Kidney glomerular epithelial cell (primary cell): ENCODE measurements around the gene IGF1.
"Not testable (repeated sequence)": the region's sequence is repeated elsewhere in the genome, so short reads cannot be mapped to it uniquely, and the experiment has no call there.

Experiments
- DNase-seq: peaks from one replicate; lab custom pipeline; 2025; lab: John Stamatoyannopoulos, UW

The IGF1 gene

DNA sequence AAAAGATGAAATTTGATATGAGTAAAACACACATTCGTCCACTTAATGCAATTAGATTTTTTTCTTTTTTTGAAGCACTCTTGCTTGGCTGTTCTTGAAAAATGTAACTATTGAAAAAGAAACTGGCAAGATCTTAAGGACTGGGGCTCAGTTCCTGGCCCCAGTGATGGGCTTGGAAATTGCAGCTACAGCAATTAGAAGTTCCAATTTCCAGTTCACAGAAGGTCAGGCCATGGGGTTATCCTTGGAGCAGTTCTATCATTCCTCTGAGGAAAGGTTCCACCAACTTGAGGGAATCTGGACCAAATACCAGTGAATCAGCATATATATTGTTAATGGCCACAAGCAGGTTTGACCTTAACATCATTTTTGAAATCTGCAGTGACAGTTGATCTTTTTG, 18.9 kb downstream of the IGF1 start:
- no peak for DNase-seq

- no peak for DNase-seq
These were observed 21.0 kb downstream of the IGF1 start for GRCh38 chr12:102459314-102459713.

GRCh38 chr12:102454808-102455760, 25.3 kb downstream of the IGF1 start:
- DNase-seq = no peak

DNA sequence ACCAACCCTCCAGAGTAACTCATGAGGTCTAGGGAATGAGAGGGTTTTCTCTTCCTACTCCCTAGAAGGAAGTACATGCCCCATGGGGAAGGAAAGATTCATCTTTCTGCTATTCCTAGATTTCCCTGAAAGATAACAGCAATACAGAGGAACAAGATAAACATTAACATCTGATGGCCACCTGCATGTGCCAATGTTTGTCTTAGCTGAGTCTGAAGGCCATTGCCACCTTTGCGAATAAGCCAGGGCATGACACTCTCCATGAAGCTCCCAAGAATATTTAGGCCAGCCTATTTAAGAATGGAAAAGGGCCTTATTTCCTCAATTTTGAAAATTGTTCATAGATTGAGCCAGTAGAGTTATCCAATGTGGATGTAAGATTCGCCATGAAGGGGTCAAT, 26.0 kb downstream of the IGF1 start:
- no peak for DNase-seq

DNA sequence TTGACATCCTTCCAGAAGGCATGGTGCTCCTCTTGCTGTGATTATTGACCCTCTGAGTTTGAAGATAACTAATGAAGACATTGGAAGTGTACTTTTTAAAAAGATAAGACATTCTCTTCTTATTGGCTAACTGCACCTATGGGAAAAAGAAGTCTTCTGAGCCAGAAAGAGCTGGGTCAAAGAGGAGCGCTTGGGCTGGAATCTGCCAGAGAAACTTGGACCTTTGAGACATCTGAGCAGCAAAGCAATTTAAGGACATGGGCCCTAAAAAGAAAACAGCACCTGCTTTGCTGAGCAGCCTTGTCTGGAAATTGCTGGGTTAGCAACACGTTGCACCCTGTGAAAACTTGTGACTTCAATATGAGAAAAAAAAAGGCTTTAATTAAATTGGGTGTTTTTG, 27.8 kb downstream of the IGF1 start:
- DNase-seq = no peak

DNA sequence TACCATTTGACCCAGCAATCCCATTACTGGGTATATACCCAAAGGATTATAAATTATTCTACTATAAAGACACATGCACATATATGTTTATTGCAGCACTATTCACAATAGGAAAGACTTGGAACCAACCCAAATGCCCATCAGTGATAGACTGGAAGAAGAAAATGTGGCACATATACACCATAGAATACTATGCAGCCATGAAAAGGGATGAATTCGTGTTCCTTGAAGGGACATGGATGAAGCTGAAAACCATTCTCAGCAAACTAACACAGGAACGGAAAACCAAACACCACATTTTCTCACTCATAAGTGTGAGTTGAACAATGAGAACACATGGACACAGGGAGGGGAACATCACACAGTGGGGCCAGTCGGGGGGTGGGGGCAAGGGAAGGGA, 31.3 kb downstream of the IGF1 start:
- not testable (repeated sequence) for DNase-seq

DNA sequence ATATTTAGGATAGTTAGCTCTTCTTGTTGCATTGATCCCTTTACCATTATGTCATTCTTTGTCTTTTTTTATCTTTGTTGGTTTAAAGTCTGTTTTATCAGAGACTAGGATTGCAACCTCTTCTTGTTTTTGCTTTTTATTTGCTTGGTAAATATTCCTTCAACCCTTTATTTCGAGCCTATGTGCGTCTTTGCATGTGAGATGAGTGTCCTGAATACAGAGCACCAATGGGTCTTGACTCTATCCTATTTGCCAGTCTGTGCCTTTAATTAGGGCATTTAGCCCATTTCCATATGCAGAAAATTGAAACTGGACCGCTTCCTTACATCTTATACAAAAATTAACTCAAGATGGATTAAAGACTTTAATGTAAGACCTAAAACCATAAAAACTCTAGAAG, 32.9 kb downstream of the IGF1 start:
- DNase-seq = not testable (repeated sequence)

- no peak for DNase-seq
These were observed 35.7 kb downstream of the IGF1 start for GRCh38 chr12:102444707-102445106.

DNA sequence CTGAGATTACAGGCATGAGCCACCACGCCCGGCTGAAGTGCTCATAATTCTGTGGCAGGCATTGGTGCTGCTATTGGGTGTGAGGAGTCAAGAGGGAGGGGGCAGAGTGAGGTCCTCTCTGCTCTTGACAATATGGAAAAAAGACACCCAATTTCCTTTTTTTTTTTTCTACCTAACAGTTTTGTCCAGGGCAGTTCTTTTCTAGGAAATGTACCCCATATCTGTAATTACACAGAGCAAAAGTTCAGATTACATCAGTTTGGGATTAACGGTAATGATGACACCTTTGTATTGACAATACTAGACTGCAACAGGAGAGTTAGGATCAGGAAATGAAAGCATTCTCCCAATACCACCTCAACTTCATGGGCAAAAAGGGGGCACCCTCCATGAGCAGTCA, 36.3 kb downstream of the IGF1 start:
- DNase-seq = no peak

- no peak for DNase-seq
These were observed 39.2 kb downstream of the IGF1 start for GRCh38 chr12:102441077-102441596.

DNA sequence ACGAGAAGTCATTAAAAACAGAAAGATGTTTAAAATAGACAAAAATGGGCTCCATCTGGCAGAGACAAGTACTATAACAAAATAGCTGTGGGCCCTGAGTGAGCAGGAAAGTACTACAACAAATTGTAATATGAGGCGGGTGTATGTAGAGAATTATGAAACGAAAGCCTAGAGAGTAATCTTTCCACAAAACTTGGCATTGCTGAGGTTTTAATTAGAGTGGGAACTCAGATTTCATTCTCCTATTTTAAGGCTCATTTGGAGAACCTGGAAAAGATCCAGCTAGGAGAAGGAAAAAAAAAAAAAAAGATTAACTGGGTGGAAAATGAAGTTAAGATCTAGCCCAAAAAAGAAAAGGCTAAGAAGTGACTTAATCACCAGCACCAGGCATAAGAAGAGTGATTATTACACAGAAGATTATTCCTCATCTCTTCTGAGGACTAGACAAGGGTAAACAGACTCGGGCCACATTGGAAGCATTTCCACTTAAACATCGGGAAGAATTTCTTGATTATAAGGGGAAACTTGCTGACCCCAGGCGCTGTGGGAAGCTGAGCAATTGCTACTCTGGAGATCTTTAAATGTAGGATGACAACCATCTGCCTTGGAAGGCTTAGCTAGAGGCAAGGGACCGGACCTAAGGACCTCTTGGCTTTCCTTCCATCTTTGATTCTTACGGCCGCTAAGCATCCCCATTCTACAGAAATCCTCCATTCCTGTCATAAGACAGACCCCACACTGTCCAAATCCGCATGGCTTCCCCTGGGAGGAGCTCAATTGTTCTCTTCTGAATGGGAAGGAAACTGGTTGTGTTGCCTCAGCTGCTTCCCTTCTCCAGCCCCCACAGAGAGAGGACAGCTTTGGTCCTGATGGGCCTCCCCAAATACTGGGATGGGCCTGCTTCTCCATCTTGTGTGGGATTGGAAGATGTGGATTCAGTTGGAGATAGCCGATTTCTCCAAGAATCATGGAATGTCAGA, 40.6 kb downstream of the IGF1 start:
- DNase-seq = no peak

DNA sequence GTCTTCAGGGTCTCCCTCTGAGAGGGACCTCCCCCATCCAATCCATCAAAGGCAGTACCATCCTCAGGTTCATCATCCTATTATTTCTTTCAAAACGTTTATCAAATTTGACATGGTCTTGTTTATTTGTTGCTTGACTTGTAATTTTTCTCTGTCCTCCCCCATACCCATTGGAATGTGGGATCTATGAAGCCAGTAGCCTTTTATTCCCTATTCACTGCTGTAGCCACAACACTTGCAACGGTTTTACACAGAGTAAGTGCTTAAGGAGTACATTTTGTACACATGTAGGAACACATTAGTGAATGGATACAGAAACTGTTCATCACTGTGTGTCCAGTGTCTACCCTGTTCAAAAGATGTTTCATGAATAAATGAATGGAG, 41.5 kb downstream of the IGF1 start:
- DNase-seq = no peak

GRCh38 chr12:102438047-102438826, 42.1 kb downstream of the IGF1 start:
- DNase-seq = no peak

GRCh38 chr12:102437511-102437910, 42.9 kb downstream of the IGF1 start:
- no peak for DNase-seq

DNA sequence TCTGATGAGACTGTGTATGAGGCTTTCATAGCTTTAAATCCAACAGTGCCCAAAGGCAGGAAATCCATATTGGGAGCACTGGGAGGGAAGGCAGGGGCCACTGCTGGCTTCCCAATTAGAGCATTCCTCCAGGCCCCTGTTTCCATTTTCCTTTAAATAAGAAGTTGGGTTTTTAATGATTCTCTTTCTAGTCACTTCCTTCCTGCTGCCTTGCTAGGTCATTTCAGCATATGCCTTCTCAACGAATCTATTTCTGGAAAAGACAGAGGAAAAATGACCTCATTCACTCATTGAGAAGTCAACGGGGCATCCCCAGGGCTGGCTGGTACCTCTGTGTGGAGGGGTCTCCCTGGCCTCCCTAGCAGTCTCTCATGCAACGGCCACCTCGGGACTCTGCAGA, 43.5 kb downstream of the IGF1 start:
- DNase-seq = no peak

- DNase-seq = no peak
These were observed 44.4 kb downstream of the IGF1 start for GRCh38 chr12:102435827-102436436.

DNA sequence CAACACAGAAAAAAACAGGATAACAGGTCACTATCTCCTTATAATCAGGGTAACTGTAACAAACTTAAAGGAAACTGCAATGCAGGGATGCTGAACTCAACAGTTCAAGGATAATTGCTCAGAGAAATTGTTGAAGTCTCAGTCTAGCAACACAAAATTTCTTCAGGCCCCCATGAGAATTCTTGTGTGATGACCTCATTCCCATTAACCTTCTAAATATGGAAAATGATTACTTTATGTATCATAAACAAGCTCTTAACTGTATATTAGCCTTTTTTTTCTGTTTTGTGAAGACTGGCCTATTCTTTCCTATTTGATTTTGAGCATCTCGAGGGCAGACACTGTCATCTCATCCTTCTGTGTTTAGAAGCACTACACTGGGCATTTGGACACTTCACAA, 47.1 kb downstream of the IGF1 start:
- no peak for DNase-seq

GRCh38 chr12:102430661-102431060, 49.7 kb downstream of the IGF1 start:
- DNase-seq = no peak

DNA sequence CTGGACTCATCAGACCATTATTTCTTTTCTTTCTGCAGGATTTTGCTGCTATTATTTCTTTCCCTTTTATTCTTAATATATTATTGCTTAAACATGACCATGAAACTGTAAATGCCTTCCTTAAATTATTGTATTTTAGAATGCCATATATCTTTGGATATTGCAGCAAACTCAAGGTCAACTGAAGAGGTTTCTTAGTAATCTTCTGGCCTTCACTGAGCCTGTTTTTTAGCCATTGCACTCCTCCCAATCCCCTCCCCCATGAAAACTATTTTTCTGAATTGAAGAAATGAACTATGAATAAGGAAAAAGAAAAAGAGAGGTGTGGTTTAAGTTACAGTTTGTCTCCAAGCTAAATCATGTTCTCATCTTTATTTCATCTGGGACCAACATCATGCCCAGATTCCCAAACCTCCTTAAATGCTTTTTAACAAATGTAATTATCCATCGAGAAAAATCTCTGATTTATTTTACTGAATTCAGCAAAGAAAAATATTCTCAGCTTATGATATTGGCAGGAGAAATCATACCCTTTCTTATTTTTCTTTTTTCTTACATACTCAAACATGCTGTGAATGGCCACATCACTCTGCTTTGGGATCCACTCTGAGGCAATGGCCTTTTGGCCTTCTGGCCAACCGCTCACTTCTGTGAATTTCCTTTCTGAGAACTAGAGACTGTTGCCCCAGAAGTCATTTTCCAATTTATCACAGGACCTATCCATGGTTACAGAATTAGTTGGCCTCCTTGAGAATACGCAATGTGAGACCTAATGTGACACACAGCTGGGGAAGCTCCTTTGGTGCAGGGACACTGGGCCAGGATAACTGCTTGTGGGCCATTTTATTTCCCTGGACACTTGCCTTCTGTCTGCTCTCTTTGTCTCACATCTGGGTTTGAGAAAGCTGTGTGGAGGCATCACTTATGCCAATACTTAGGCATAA, 50.9 kb downstream of the IGF1 start:
- no peak for DNase-seq

DNA sequence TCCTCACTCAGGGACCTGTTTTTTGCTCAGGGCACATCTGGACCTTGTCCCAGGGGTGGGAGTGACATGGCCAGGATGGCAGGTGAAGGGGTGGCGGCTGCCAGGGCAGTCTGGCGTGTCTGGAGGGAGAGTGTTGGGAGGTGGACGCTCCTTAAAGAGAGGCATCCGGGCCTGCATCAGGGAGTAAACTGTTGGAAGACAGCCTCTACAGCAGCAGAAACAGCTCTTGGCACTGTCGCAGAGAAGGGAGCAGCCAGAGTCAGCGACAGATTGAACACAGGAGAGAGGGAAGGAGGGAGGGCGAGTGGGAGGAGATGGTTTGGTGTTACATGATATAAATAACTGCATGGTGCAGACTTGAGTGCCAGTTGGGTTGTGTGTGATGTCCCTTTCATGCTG, 52.8 kb downstream of the IGF1 start:
- no peak for DNase-seq
